HG03575 (cell line): ENCODE results near the gene HPSE2.

Experiments
- ATAC-seq: cut with Tn5 transposase; IDR thresholded peaks from one replicate; pipeline ENCODE4 v1.9.1; 2021; ENCODE audit not compliant: unreplicated experiment, insufficient number of reproducible peaks, low FRiP score; ENCODE audit errors: extremely low read depth

Gene HPSE2

DNA sequence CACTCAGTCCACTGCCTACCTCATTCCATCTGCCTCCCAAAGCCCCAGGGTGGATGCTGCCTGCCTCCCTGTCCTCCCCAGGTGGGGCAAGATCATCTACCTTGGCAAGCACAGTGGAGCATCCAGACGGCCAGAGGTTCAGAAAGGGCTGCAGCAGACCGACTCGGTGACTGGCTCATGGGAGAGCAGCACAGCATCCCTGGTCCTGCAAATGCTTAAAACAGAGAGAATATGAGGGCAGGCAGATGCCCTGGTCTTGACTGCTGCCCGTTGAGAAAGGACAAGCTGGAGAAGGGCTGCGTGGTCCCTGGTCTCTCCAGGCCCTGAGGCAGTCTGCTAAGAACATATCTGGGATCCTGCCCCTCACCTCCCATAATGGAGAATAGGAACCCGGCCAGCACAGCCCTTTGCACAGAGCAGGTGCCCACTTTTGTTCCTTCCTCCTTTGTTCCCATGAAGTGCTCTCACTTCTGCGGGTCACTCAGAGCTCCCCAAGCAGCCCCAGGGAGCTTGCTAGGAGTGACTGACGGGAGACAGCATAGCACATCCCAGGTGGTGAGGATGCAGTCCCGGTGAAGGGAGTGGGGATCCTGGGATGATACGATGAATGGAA, 790.3 kb downstream of the HPSE2 start:
- ATAC-seq, result no peak

DNA sequence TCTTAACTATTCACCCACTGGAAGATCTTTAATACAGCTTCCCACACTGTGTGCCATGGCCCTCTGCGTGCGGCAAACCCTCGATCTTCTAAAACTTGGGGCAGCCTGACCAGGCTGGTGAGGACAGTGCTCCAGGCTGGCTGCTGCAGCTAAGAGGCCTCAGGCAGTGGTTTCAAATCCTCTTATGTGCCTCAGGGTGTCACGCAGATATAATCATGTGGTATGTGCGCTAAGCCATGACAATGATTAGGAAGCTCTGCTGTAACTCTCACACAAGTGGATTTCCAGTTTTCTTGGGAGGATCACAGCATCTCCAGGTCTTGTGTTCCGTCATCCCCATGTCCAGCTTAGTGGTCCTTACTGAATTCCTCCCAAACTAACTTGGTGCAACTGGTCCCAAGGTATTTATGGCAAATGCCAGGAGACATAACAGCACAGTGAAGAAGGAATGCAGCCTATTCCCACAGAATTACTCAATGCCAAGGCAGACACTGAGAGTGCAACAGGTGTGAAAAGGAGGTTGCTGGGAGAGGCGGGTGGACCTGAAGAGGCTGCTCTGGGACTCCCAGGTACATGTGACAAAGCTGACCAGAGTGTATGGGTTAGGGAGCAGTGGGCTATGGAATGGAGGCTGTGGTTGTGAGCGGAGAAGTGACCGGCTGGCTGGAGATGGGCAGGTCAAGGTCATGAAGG, 791.2 kb downstream of the HPSE2 start:
- no peak for ATAC-seq

- no peak for ATAC-seq
These were observed 796.9 kb downstream of the HPSE2 start for GRCh38 chr10:98438715-98439114.

- no peak for ATAC-seq
These were observed 798.9 kb downstream of the HPSE2 start for GRCh38 chr10:98436704-98437103.

GRCh38 chr10:98435178-98435577, 800.5 kb downstream of the HPSE2 start:
- no peak for ATAC-seq

GRCh38 chr10:98433881-98434732, 801.5 kb downstream of the HPSE2 start:
- no peak for ATAC-seq

DNA sequence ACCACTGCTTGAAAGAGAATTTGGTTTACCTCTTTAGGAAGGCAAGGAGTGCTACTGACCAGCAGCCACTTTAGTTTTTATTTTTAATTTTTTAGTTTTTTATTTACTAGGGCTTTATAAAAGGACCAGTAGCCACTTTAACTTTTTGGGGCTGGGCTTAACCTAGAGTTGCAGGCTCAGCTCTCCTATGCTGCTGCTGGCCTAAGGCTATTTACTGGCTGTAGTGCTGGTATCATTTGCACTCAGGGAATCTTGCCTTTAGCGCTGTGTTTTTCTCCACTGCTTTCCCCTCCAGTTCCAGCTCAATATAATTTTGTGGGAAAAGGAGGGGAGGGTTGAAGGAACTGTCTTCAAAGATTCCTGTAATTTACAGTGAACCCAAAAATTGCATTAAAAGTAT, 802.3 kb downstream of the HPSE2 start:
- ATAC-seq, result no peak

DNA sequence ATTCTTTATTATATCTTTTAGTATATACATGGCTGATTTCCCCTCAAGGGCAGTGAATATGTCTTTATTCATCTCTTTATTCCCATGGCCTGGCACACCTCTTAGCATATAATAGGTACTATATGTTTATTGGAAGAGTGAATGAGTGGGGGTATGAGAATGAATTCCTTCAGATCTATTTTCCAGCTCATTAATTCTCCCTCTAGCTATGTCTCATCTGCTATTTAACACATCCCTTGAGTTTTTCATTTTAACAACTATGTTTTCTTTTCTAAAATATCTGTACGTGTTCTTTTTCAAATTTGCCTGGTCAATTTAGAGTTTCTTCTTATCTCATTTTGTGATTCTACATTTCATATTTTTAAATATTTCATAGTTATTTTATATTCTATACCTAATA, 803.3 kb downstream of the HPSE2 start:
- no peak for ATAC-seq

- no peak for ATAC-seq
These were observed 804.6 kb downstream of the HPSE2 start for GRCh38 chr10:98431016-98431415.

DNA sequence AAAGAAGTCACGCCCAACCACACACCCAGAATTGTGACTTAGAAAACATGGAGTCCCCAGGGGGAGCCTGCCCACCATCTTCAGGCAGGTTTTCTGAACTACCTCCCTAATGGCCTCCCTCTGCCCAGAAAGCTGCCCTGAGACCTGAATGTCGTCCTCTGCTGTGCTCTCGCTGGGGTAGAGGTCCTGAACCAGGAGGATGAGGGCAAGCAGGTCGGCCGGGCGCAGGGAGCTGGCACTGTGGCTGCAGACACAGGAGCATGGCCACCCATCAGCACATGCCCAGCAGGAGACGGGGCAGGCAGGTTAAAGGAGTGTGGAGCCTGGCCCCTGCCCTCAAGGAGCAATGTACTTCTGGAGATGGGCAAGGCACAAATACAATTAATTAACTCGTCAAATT, 805.2 kb downstream of the HPSE2 start:
- ATAC-seq, result no peak

DNA sequence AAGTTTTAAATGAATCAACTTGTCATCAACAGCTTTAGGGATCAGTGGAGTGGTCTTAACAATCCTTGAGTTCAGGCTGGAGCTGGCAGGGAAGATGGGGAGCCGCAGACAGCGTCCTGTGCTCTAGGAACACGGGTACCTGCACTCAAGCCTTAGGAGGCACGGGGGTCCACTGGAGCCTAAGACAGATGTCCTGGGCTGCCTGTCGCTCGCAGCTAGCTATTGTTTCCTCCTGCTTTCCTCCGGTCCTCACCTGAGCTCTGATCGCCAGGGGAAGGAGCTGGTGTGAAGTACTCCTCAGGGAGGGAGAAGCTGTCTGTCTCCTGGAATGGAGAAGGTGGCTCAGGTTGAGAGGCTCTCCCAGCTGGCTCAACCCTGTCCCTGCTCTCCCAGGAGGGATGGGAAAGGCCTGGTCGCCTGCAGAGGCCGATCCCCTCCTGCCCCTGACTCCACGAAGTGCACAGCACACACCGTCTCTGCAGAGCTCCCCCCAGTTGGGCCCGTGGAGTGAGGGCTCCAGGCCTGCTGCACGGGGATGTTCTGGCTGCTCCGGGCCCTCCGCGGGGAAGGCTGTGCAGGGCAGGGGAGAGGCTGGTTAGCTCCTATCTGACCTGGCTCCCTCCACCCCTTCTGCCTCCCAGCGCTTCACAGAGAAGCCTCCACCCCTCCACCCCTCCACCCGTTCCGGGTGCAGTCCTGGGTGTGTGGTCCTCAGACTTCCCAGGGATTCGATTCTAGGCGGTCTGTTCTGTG, 806.2 kb downstream of the HPSE2 start:
- no peak for ATAC-seq

DNA sequence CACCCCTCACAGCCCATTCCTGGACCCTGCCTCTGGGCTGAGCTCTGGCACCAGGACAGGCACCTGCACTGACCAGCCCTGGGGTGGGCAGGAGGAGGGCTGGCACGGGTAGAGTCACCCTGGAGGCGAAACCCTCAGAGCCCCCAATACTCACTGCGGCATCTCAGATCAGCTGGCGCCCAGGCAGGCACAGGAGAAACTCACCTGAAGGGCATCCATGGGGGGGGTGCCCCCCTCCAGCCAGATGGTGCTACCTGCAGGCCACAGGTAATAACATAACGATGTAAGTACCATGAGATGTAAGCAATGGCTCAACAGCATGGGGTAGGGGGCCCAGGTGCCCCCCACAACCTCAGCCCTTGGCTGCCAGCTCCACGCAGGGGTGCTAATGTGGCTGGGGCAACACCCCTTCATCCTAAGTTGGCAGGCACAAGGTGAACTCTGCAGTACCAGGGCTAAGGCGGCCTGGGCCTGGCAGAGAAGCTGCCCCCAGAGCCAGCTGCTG, 808.6 kb downstream of the HPSE2 start:
- no peak for ATAC-seq

GRCh38 chr10:98425511-98426352, 809.9 kb downstream of the HPSE2 start:
- no peak for ATAC-seq

DNA sequence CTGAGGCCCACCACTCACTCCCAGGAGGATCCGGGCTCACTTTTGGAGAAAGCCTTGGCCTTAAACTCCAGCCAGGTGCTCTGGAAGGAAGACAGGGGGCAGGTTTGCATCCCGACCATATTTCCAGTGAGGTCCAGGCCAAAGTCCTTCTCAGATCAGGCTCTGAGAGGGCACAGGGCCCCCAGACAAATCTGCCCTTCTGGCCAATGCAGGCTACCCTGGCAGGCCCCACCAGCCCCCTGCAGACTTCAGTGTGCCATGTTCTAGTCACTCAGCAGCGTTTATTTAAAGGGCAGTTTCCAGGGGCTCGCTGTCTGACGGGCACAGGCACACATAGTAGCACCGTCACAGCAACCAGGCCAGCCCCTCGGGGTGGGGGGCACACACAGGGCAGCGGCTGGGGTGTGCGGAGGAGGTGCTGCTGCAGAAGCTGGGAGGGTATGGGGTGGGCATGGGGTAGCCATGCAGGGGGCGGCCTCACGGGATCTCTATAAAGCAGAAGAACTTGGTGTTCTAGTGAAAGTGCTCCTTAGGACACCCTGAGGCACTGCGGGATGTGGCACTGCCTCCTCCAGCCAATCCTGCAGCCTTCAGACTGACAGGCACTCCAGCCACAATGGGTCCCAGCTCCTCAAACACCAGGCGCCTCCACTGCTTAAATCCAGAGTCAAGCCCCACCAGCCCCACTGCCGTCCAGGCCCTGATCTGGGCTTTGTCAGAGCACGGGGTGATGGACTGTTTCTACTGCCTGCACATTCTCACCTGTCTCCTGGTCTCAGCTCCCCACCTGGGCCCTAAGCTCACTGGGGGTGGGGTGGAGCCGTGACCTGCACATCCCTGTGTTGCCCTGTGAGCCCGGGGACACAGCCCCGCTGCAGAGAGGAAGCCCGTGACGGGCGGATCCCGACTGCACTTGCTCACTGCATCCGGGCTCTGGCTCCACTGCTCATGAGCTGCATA, 811.1 kb downstream of the HPSE2 start:
- ATAC-seq, result no peak

GRCh38 chr10:98423691-98424120, 811.9 kb downstream of the HPSE2 start:
- no peak for ATAC-seq

DNA sequence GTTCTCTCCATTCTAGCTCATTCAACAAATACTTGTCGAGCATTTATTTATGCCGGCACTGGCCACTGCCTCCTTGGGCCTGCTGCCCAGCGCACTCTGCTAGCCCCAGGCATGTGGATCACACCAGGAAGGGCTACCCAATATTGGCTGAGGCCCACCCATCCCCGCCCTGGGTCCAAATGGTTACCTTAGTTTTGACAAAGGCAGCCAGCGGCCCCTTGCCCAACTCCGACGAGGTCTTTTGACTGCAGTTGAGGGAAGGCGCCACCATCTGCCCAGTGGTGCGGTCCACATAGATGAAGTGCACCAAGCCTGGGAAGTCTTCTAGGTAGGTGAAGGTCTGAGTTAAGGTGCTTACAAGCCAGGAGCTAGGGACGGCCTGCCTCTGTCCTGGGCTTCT, 813.5 kb downstream of the HPSE2 start:
- no peak for ATAC-seq

GRCh38 chr10:98420786-98421185, 814.9 kb downstream of the HPSE2 start:
- ATAC-seq, result no peak
